ENCODE data around the gene GARNL3. TPM values are rescaled to one million over a fixed set of nuclear protein-coding genes. Genes with fewer than 3 reads are reported as not detected.
A peak's percentile ranks its signal among the peaks of the same experiment; 100 is the strongest.

Gene GARNL3
- total and polyA plus RNA-seq, 2 experiments from 2014 or later = 9.5 to 10.5 TPM

DNA sequence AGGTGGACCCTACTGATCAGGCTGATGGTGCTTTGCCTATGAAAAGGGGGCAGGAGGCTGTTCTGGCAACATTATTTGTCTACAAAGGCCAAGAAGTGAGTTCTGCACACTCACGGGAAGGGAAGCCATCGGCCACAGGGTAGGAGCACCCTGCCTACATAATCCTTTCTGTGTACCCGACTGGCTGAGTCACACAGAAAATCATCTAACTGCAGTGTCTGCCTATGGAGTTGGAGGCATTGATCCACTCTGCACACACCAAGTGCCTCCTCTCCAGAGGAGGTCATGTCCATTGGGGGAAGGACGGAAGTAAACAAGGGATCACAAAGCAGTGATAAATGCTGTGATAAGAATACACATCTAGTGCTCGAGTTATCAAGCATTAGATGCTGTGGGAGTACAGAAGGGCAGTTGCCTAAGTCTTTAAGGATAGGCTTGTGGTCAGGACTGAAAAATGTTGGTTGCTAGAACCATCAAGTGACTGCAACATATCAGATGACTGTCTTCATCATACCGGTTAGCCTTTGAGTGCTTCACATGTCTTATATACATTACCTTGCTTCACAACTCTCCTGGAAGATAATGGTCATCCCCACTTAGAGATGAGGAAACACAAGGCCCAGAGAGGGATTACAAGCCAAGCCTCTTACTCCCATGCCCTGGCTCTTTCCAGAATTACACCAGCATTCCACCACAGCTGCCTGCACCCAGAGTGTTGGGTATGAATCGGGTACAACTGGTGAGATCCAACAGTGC is 131.1 kb downstream of the GARNL3 start:
- no peaks in the 10 kb centered on the region for H3K9me2 ChIP-seq (replicated peaks; ENCODE audit: insufficient read depth)
- H4K20me1 ChIP-seq (ENCODE audit: insufficient read depth, poor library complexity, severe bottlenecking) = peaks cover 19% of the 10 kb centered on the region
- H3K4me2 ChIP-seq = peak overlapping the region; percentile 75
- H3K9me3 ChIP-seq (ENCODE audit: low read depth) = no peaks in the 10 kb centered on the region
- H3K27me3 ChIP-seq = no peaks in the 10 kb centered on the region
- no peak overlapping the region for H2AFZ ChIP-seq
- 45% methylated on average over 7 of the region's 7 CpGs for WGBS (ENCODE audit: low lambda C conversion rate, missing lambda C conversion rate)
- no peaks in the 10 kb centered on the region for H3K36me3 ChIP-seq (replicated peaks; ENCODE audit: insufficient read depth, low read depth)
- H3K79me2 ChIP-seq = peaks cover 33% of the 10 kb centered on the region
- peak; percentile 66 for DNase-seq (ENCODE audit: low spot score)
- TF ChIP-seq, protein P1, sequence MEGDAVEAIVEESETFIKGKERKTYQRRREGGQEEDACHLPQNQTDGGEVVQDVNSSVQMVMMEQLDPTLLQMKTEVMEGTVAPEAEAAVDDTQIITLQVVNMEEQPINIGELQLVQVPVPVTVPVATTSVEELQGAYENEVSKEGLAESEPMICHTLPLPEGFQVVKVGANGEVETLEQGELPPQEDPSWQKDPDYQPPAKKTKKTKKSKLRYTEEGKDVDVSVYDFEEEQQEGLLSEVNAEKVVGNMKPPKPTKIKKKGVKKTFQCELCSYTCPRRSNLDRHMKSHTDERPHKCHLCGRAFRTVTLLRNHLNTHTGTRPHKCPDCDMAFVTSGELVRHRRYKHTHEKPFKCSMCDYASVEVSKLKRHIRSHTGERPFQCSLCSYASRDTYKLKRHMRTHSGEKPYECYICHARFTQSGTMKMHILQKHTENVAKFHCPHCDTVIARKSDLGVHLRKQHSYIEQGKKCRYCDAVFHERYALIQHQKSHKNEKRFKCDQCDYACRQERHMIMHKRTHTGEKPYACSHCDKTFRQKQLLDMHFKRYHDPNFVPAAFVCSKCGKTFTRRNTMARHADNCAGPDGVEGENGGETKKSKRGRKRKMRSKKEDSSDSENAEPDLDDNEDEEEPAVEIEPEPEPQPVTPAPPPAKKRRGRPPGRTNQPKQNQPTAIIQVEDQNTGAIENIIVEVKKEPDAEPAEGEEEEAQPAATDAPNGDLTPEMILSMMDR (IDR thresholded peaks at IDR 0.05; ENCODE audit: poor library complexity) = no peak
- no peak for TF ChIP-seq EZH2 (IDR thresholded peaks at IDR 0.05; ENCODE audit: borderline replicate concordance)
- no peak for TF ChIP-seq EZH2phosphoT487 (IDR thresholded peaks at IDR 0.05; ENCODE audit: low read depth, severe bottlenecking, unreplicated experiment)
- H3K4me3 ChIP-seq = peak overlapping the region; percentile 0
- peaks cover 29% of the 10 kb centered on the region for H3K4me1 ChIP-seq (ENCODE audit: insufficient read depth)
- H3K27ac ChIP-seq = peak overlapping the region; percentile 91

DNA sequence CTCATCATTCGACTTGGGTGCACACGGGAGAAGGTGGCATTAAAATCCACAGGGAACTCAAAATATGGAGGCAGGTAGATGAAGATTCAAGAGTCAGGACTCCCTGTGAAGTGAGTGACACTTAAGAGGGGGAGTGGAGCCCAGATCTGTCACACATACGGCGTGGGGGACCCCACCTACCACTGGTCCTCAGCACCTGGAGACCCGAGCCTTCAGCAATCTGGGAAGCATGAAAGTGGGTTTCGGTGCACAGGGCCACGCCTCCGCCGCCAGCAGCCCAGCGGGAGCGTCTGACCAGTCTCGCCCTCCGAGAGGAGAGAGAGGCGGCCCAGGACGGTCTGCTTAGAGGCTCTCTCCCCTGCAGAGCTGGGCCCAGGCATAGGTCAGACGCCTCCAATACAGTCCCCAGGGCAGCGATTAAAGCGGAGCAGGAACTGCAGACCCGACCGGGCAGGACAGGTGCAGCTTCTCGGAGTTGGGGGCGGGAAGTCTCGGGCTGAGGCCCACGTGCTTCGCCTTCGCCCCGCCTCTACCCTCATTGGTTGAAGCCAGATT is 131.8 kb downstream of the GARNL3 start:
- H3K4me2 ChIP-seq = peak overlapping the region; percentile 75
- H4K20me1 ChIP-seq (ENCODE audit: insufficient read depth, poor library complexity, severe bottlenecking) = peaks cover 20% of the 10 kb centered on the region
- H3K9me2 ChIP-seq (replicated peaks; ENCODE audit: insufficient read depth) = no peaks in the 10 kb centered on the region
- 6% methylated on average over 27 of the region's 27 CpGs for WGBS (ENCODE audit: low lambda C conversion rate, missing lambda C conversion rate)
- TF ChIP-seq, protein P1 (IDR thresholded peaks at IDR 0.05; ENCODE audit: poor library complexity) = no peak
- TF ChIP-seq EZH2 (IDR thresholded peaks at IDR 0.05; ENCODE audit: borderline replicate concordance) (no peak), EZH2phosphoT487 (IDR thresholded peaks at IDR 0.05; ENCODE audit: low read depth, severe bottlenecking, unreplicated experiment) (no peak)
- H3K27ac ChIP-seq = peak overlapping the region; percentile 91
- no peaks in the 10 kb centered on the region for H3K36me3 ChIP-seq (replicated peaks; ENCODE audit: insufficient read depth, low read depth)
- peaks cover 39% of the 10 kb centered on the region for H3K79me2 ChIP-seq
- H3K27me3 ChIP-seq = no peaks in the 10 kb centered on the region
- H2AFZ ChIP-seq = no peak overlapping the region
- peaks cover 24% of the 10 kb centered on the region for H3K4me1 ChIP-seq (ENCODE audit: insufficient read depth)
- no peak for DNase-seq (ENCODE audit: low spot score)
- no peaks in the 10 kb centered on the region for H3K9me3 ChIP-seq (ENCODE audit: low read depth)
- peak overlapping the region; percentile 0 for H3K4me3 ChIP-seq

DNA sequence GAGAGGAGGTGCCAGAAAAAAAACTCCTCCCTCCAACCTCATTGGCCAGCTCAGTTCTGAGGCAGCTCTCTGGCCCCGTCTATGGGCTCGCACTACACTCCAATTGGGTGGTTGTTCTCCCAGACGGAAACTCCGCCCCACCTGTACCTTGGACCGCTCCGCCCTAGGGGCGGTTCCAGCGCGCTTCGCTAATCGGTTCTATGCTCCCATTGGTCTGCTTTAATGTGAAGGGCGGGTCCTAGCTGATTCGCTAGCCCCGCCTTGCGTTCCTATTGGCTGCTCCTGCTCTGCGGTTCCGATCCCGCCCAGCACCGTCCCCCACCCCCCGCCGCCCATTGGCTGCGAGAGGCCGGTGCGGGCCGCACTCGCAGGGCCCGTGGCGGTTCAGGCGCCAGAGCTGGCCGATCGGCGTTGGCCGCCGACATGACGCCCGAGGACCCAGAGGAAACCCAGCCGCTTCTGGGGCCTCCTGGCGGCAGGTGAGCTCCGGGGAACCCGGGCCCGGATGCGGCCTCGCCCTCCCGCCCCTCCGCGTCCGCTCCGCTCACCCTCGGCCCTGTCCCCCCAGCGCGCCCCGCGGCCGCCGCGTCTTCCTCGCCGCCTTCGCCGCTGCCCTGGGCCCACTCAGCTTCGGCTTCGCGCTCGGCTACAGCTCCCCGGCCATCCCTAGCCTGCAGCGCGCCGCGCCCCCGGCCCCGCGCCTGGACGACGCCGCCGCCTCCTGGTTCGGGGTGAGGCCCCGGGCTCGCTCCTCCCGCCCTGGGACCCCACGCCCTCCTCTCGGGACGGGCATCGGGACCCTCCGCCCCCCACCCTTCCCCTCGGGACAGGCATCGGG is 132.5 kb downstream of the GARNL3 start, which contains the start of gene SLC2A8:
TSS of gene SLC2A8 (plus strand) at position 362 of the 838 bp plus-strand sequence. CDS start at position 424, 62 bp downstream.
- no peak for TF ChIP-seq EZH2 (IDR thresholded peaks at IDR 0.05; ENCODE audit: borderline replicate concordance)
- TF ChIP-seq EZH2phosphoT487 (IDR thresholded peaks at IDR 0.05; ENCODE audit: low read depth, severe bottlenecking, unreplicated experiment) = no peak
- TF ChIP-seq, protein P1 (IDR thresholded peaks at IDR 0.05; ENCODE audit: poor library complexity) = no peak
- peak within 1 kb of the TSS; percentile 0 for H2AFZ ChIP-seq
- no peaks in the 10 kb centered on the region for H3K27me3 ChIP-seq
- peak within 1 kb of the TSS; percentile 90 for H3K4me2 ChIP-seq
- H3K36me3 ChIP-seq (replicated peaks; ENCODE audit: insufficient read depth, low read depth) = no peaks in the 10 kb centered on the region
- H3K9me3 ChIP-seq (ENCODE audit: low read depth) = no peaks in the 10 kb centered on the region
- peak within 1 kb of the TSS; percentile 80 for H3K4me3 ChIP-seq
- 1% methylated on average over 39 of the region's 87 CpGs for WGBS (ENCODE audit: low lambda C conversion rate, missing lambda C conversion rate)
- H3K4me1 ChIP-seq (ENCODE audit: insufficient read depth) = peaks cover 24% of the 10 kb centered on the region
- DNase-seq (ENCODE audit: low spot score) = peak; percentile 100
- peaks cover 43% of the 10 kb centered on the region for H3K79me2 ChIP-seq
- no peaks in the 10 kb centered on the region for H3K9me2 ChIP-seq (replicated peaks; ENCODE audit: insufficient read depth)
- H4K20me1 ChIP-seq (ENCODE audit: insufficient read depth, poor library complexity, severe bottlenecking) = peaks cover 22% of the 10 kb centered on the region
- peak within 1 kb of the TSS; percentile 97 for H3K27ac ChIP-seq

Measured in hepatocyte (in vitro differentiated cells).